HG03342 (cell line): Measurements from ENCODE around the gene SLC7A1.

Experiments
- ATAC-seq: cut with Tn5 transposase; IDR thresholded peaks from one replicate; pipeline ENCODE4 v1.9.1; 2021; ENCODE audit warnings: mild to moderate bottlenecking, moderate library complexity; ENCODE audit not compliant: unreplicated experiment

Gene SLC7A1

DNA sequence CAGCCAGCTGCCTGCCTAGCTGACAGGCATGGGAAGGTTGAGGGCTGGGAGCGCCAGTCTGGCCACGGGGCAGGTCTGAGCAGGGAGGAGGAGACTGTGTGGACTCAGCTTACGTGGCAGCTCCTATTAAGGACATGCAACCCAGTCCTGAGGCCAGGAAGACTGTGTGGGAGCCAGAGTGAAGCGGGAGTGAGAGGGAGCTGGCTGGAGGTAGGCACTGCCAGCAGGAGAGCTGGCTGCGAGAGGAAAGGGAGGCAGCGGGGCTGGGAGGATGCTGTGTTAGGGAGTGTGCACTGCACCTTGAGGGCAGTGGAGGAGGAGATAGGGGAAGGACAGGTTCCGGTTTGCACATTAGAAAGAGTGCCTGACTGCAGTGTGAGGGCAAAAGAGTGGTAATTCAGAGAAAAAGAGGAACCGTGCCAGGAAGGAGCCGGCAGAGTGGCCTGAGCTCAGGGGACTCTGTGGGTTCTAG lies 99.2 kb downstream of the SLC7A1 start:
- ATAC-seq = peak; percentile 53

- no peak for ATAC-seq
Measured at GRCh38 chr13:29494520-29494919, 101.0 kb downstream of the SLC7A1 start.

DNA sequence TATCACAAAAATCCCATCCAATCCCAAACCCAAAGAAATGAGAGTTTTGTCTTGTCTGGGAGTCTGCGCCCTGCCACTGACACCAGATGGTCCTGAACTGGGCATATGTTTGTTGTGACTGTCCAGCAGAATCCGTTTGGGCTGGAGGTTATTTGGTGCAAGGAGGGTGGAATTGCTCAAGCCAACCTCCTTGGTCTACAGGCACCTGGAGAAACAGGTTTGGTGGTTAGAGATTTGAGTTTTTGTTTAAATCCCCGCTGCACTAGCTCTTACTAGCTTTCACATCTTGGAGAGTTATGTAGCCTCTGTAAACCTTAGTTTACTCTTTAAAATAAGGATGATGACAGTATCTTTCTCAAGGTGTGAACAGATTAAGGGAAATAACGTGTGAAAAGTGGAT lies 101.7 kb downstream of the SLC7A1 start:
- ATAC-seq = no peak

GRCh38 chr13:29491248-29491647 lies 104.2 kb downstream of the SLC7A1 start:
- no peak for ATAC-seq

DNA sequence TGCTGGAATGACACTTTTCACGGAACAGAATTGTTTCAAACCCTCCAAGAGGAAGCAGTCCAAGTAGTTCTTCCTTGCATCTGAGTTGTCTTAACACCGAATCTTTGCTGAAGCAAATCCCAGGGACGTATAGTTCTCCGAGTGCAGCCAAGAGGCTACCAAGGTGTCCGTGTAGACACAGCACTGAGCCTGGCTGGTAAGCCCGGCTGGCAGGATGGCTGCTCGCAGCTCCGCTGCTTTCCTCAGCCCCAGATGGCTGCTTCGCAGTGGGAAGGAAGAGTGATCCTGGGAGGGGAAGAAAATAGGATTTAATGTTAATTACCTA lies 105.0 kb downstream of the SLC7A1 start:
- ATAC-seq = no peak

DNA sequence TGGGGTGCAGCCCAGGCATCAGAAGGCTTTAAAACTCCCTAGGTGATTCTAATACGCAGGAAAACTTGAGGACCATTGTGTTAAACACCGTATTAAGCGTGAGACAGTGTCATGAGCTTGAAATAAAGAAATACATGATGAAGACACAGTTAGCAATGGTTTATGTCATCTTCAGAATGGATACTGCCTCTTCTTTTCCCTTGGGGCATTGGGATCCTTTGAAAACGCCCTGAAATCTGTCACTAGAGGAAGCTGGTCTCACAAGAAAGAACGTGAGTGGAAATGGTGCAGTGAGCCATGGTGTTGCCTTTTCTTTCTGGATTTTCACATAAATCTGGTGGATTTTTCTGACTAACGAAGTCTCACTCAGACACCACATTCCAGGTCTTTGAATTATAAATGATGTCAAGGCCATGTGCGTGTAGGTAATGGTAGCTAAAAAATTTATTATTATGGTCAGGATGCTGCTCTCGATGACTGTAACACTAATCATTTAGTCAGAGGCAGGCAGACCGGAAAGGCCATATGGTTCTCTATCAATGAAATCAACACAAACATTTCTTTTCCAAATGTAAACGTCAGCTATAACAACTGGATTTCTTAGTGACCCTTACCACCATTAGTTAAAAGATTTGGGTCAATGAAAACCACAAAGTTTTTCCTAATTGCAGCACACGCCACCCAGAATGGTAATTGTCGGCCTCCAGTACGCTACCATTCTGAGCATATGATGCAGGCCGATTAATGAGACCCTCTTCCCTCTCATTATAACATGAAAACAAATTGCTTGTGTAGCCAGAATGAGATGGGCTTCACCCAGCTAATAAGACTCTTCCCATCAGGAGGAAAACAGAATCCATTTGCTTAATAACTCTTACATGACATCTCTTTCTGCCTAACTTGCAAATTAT lies 105.6 kb downstream of the SLC7A1 start:
- no peak for ATAC-seq

DNA sequence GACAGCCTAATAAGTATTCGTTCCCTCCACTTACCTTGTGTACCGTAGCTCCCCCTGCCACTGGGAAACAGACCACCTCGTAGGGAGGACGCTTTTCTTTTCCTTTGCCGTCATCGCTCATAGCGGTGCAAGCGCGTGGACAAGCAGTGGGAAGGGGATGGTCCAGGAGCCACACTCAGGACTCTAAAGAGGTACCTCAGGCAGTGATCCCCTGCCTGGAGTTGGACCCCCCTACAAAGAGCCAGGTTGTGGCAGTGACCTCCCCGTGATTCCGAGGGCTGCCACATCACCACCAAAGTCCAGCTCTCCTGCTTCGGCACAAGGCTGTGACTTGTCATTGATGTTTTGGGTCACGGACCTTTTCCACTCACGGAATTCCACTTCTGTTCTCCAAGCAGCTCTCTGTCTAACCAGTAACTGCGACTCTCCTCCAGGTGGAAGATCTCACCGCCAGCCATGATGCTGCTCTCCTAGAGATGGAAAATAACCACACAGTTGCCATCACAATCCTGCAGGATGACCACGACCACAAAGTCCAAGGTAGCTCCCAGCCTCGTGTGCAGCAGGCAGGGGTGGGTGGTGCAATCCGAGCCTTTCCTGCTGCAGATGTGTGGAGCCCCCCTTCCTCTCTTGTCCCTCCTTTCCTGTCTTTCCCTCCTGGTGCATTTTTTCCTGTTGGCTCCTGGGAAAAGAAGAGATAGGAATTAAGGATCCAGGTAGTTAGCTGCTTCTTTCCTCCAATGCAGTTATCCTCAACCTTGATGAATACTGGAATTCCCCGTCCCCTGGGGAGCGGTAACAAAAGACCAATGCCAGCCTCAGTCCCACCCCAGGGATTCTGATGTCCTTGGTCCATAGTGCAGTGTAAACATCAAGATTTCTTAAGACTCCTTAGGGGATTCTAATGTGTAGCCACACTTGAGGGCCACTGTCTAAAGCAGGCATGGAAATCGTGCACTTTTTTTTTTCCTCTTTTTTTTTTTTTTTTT lies 107.7 kb downstream of the SLC7A1 start:
- ATAC-seq = no peak

- no peak for ATAC-seq
Measured at GRCh38 chr13:29486551-29486950, 108.9 kb downstream of the SLC7A1 start.

- no peak for ATAC-seq
Measured at GRCh38 chr13:29484796-29485195, 110.7 kb downstream of the SLC7A1 start.

DNA sequence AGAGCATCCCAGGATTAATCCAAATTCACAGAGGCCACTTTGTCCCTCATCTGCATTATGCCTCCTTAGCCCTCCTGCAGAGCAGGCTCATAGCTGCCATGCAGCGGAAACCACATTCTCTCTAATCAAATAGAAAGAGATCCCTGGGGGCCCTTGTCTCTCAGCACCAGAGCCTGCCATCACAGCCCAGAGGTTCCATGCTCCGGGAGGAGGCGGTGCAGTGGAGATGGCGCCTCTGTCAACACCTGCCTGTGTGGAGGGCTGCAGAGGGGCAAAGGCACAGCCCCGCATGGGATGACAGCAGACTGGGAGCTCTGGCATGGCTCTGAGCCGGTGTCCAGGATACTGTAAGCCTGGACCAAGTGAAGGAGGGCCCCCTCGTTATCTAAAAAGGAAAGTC lies 111.3 kb downstream of the SLC7A1 start:
- ATAC-seq = no peak

DNA sequence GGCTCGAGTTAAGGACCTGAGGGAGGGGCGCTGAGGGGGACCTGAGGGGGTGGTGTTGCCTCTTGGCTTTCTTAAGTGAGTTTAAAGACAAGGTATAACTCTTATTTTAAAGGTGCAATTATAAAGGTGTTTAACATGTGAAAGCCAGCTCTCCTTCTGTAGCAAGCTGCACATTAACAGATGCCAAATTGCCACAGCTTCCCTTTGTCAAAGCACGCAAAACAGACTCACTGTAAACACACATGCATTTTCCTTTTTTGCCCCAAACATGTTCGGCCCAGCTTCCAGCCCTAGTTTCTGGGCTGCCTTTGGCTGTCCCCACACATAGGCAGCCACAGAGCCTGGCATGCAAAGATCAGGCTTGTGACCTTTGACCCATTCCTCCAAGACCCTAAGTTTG lies 111.9 kb downstream of the SLC7A1 start:
- ATAC-seq = no peak

GRCh38 chr13:29483211-29483610 lies 112.3 kb downstream of the SLC7A1 start:
- no peak for ATAC-seq

DNA sequence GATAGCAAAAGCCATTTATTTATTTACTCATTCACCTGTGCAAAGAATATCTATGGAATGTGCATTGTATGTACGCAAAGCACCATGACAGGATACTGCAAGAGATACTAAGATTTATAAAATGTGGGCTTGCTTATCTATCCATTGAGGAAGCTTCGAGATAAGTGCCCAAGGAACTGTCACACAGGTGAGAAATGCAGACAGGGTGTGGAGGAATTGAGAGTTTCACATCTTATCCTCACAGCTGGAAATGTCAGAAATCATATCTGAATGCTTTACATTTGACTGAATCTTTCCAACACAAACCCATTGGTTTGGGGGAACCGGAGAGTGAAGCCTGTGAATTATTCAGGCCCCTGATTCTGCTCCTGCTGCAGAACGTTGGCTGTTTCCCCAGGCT lies 113.0 kb downstream of the SLC7A1 start:
- ATAC-seq = no peak

- no peak for ATAC-seq
Measured at GRCh38 chr13:29481603-29482002, 113.9 kb downstream of the SLC7A1 start.

DNA sequence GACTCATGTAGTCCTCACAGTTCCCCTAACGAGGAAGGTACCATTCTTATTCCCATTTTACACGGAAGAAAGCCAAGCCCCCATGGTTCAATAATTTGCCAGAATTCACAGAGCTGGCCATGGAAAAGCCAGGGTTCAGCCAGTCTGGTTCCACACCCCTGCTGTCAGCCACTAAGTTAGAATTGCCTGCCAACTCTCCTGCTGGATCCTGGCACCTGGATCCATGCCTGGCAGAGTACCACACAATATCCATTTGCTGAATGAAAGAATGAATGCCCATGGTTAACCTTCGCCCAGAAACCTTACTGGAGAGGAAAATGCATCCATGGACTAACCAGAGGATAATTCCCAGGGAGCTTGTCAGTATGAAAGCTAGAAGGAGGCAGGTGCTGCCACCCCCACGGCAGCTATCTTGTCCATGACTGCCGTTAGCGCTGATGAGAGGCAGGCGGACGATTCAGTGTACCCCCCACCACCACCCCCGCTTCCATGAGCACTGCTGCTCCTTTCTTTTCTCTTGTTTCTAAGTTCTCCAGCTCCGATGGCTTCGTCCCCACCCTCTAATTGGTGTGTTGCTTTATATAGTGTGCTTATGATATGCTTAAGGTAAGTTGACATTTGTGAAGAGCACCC lies 114.5 kb downstream of the SLC7A1 start:
- no peak for ATAC-seq

DNA sequence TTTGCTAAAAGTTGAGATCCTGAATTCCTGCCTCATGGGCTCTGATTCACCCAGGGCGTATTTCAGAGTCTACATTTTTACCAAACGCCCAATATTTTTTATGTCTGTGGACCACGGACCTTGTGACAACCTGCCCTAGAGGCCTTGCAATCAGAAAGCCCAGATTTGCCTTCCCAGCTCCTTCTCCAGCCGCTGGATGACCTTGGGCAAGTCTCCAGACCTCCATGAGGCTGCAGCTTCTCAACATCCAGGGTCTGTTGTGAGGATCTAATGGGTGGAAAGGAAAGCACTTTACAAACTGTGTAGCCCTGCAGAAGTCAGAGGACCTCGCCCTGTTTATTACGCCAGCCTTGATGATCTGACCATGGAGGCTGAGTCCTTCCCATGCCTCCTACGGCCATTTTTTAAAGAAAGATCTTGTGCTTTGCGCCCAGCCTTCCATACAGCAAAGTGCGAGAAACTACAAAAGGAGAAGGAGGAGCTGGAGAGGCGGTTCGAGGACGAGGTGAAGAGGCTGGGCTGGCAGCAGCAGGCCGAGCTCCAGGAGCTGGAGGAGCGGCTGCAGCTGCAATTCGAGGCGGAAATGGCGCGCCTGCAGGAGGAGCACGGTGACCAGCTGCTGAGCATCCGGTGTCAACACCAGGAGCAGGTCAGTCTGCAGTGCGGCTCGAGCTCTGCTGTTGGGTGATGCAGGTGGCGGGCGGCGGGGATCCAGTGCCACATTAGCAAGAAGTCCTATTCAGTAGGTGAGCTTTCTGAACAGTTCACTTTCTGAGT lies 115.6 kb downstream of the SLC7A1 start:
- no peak for ATAC-seq

GRCh38 chr13:29476046-29476445 lies 119.4 kb downstream of the SLC7A1 start:
- ATAC-seq = no peak

DNA sequence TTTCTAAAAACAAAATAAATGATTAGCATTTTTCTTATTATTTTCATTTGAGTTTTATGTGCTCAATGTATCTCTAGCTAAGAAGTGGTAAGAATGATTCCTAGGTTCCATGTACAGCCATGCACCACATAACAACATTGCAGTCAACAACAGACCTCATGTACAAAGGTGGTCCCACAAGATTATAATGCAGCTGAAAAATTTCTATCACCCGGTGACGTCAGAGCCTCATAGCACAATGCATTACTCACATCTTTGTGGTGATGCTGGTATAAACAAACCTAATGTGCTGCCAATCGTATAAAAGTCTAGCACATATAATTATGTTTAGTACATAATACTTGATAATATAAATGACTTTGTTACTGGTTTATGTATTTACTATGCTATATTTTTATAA lies 120.5 kb downstream of the SLC7A1 start:
- no peak for ATAC-seq

GRCh38 chr13:29473166-29473565 lies 122.3 kb downstream of the SLC7A1 start:
- no peak for ATAC-seq

DNA sequence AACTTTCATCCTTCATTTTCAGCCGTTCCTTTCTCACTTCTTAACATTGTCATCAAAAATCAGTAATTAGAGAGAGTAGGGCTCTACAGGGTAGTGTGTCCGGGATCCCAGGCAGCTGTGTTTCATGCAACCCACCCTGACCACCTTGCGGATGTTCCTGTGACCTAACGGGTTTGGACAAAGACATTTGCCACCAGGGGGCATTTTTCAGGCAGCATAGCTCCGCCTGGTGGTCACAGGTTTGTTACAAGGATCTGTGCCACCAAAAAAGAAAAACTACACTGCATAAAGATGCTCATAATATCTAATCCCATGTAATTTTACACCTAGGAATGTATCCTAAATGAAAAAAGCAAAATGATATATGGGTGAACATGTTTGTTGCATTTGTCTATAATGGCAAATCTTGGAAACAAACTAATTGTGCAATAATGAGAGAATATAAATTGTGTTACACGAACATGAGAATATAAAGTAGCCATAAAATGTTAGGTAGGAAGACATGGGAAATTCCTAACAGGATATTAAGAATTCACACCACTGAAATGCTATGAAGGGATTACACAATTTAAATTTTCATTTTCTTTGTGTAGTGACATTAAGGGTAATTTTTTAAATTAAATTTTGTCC lies 123.0 kb downstream of the SLC7A1 start:
- ATAC-seq = peak; percentile 59
